HEK293 (cell line): ENCODE data around the gene CCM2L.

Source experiments
- ATF2 ChIP-seq: fragments of 450-650 bp; formaldehyde crosslinking; IDR thresholded peaks from 2 replicates; pipeline ENCODE4 v1.5.1; 2016; ENCODE audit warnings: missing biosample characterization, missing genetic modification characterization, low read depth
- BCL11A ChIP-seq: fragments of 450-650 bp; formaldehyde crosslinking; IDR thresholded peaks from 2 replicates; pipeline ENCODE4 v1.5.1; 2016; ENCODE audit warnings: low read depth, missing biosample characterization, missing genetic modification characterization
- KLF8 ChIP-seq: fragments of 450-650 bp; formaldehyde crosslinking; IDR thresholded peaks from 2 replicates; pipeline ENCODE4 v1.5.1; 2016; ENCODE audit warnings: missing biosample characterization, missing genetic modification characterization
- MYNN ChIP-seq: fragments of 450-650 bp; formaldehyde crosslinking; IDR thresholded peaks from 2 replicates; pipeline ENCODE4 v1.5.1; 2016; ENCODE audit warnings: missing biosample characterization, missing genetic modification characterization, borderline replicate concordance
- PRDM10 ChIP-seq: fragments of 450-650 bp; formaldehyde crosslinking; IDR thresholded peaks from 2 replicates; pipeline ENCODE4 v1.5.1; 2016; ENCODE audit warnings: missing biosample characterization, missing genetic modification characterization
- REST ChIP-seq: fragments of 450-650 bp; formaldehyde crosslinking; IDR thresholded peaks from 2 replicates; pipeline ENCODE4 v1.5.1; 2016; ENCODE audit warnings: missing biosample characterization, missing genetic modification characterization
- SALL2 ChIP-seq: fragments of 450-650 bp; formaldehyde crosslinking; IDR thresholded peaks from 2 replicates; pipeline ENCODE4 v1.5.0; 2017; ENCODE audit warnings: missing biosample characterization, mild to moderate bottlenecking, missing genetic modification characterization, borderline replicate concordance
- TRIM28 ChIP-seq: IDR thresholded peaks from 2 replicates; pipeline ENCODE4 v1.6.1; 2011; ENCODE audit warnings: low read length, control low read depth, borderline replicate concordance
- ZBTB17 ChIP-seq: fragments of 450-650 bp; formaldehyde crosslinking; IDR thresholded peaks from 2 replicates; pipeline ENCODE4 v1.5.1; 2016; ENCODE audit warnings: missing biosample characterization, missing genetic modification characterization
- ZBTB26 ChIP-seq: fragments of 450-650 bp; formaldehyde crosslinking; optimal IDR thresholded peaks from 2 replicates; pipeline ENCODE3; 2016; ENCODE audit warnings: missing biosample characterization, mild to moderate bottlenecking, missing genetic modification characterization
- ZBTB7A ChIP-seq: fragments of 450-650 bp; formaldehyde crosslinking; IDR thresholded peaks from 2 replicates; pipeline ENCODE4 v1.5.1; 2016; ENCODE audit warnings: low read depth, missing biosample characterization, missing genetic modification characterization
- ZFP37 ChIP-seq: fragments of 450-650 bp; formaldehyde crosslinking; IDR thresholded peaks from 2 replicates; pipeline ENCODE4 v1.5.1; 2016; ENCODE audit warnings: missing biosample characterization, missing genetic modification characterization
- ZNF16 ChIP-seq: fragments of 450-650 bp; formaldehyde crosslinking; IDR thresholded peaks from 2 replicates; pipeline ENCODE4 v1.5.1; 2016; ENCODE audit warnings: low read depth, missing biosample characterization, missing genetic modification characterization
- ZNF175 ChIP-seq: fragments of 450-650 bp; formaldehyde crosslinking; IDR thresholded peaks from 2 replicates; pipeline ENCODE4 v1.5.1; 2016; ENCODE audit warnings: missing biosample characterization, missing genetic modification characterization
- ZNF184 ChIP-seq: fragments of 450-650 bp; IDR thresholded peaks from 2 replicates; pipeline ENCODE4 v1.5.1; 2018; ENCODE audit warnings: missing biosample characterization, mild to moderate bottlenecking, missing genetic modification characterization
- ZNF239 ChIP-seq: fragments of 450-650 bp; formaldehyde crosslinking; IDR thresholded peaks from 2 replicates; pipeline ENCODE4 v1.5.1; 2016; ENCODE audit warnings: missing biosample characterization, missing genetic modification characterization
- ZNF24 ChIP-seq: fragments of 450-650 bp; formaldehyde crosslinking; IDR thresholded peaks from 2 replicates; pipeline ENCODE4 v1.5.1; 2016; ENCODE audit warnings: missing biosample characterization, missing genetic modification characterization
- ZNF26 ChIP-seq: fragments of 450-650 bp; formaldehyde crosslinking; IDR thresholded peaks from 2 replicates; pipeline ENCODE4 v1.5.1; 2016; ENCODE audit warnings: missing biosample characterization, missing genetic modification characterization
- ZNF324 ChIP-seq: fragments of 450-650 bp; formaldehyde crosslinking; IDR thresholded peaks from 2 replicates; pipeline ENCODE4 v1.5.1; 2016; ENCODE audit warnings: missing biosample characterization, missing genetic modification characterization
- ZNF394 ChIP-seq: fragments of 450-650 bp; formaldehyde crosslinking; IDR thresholded peaks from 2 replicates; pipeline ENCODE4 v1.5.1; 2016; ENCODE audit warnings: missing biosample characterization, missing genetic modification characterization, mild to moderate bottlenecking, moderate library complexity, borderline replicate concordance
- ZNF513 ChIP-seq: fragments of 450-650 bp; IDR thresholded peaks from 2 replicates; pipeline ENCODE4 v1.5.1; 2018; ENCODE audit warnings: missing biosample characterization, missing genetic modification characterization
- ZNF571 ChIP-seq: fragments of 450-650 bp; formaldehyde crosslinking; IDR thresholded peaks from 2 replicates; pipeline ENCODE4 v1.5.0; 2017; ENCODE audit warnings: missing biosample characterization, missing genetic modification characterization
- ZNF626 ChIP-seq: fragments of 450-650 bp; sonication (Bioruptor Pico); formaldehyde crosslinking; IDR thresholded peaks from 2 replicates; pipeline ENCODE4 v1.5.1; 2018; ENCODE audit warnings: missing biosample characterization, missing genetic modification characterization, inconsistent platforms
- ZNF670 ChIP-seq: fragments of 450-650 bp; formaldehyde crosslinking; IDR thresholded peaks from 2 replicates; pipeline ENCODE4 v1.5.1; 2016; ENCODE audit warnings: missing biosample characterization, missing genetic modification characterization, low read depth
- ZNF747 ChIP-seq: fragments of 450-650 bp; formaldehyde crosslinking; IDR thresholded peaks from 2 replicates; pipeline ENCODE4 v1.5.1; 2016; ENCODE audit warnings: missing biosample characterization, missing genetic modification characterization
- ZNF843 ChIP-seq: fragments of 450-650 bp; formaldehyde crosslinking; IDR thresholded peaks from 2 replicates; pipeline ENCODE4 v1.5.1; 2016; ENCODE audit warnings: missing biosample characterization, missing genetic modification characterization

Gene CCM2L

GRCh38 chr20:31968291-31969126, 41.7 kb upstream of the CCM2L start (continued):
- TF ChIP-seq SALL2 (tag by site-specific recombination) (no peak), REST (tag by site-specific recombination) (peak; percentile 100), ZFP37 (tag by site-specific recombination) (peak; percentile 74; the same call in 1 of the 2 replicates), ZNF26 (no peak), ZNF324 (peak; percentile 74; the same call in 1 of the 2 replicates), ZNF670 (tag by site-specific recombination) (no peak), ATF2 (tag by site-specific recombination) (no peak), ZNF239 (no peak), ZNF513 (tag by site-specific recombination) (no peak), ZNF747 (tag by site-specific recombination) (no peak), MYNN (tag by site-specific recombination) (no peak), TRIM28 (no peak), ZNF184 (tag by site-specific recombination) (no peak), ZNF16 (tag by site-specific recombination) (no peak), BCL11A (tag by site-specific recombination) (peak; percentile 45; the same call in 1 of the 2 replicates), ZNF394 (tag by site-specific recombination) (peak; percentile 15; the same call in 1 of the 2 replicates), KLF8 (tag by site-specific recombination) (no peak), ZNF24 (tag by site-specific recombination) (no peak), ZNF626 (tag by site-specific recombination) (no peak), ZBTB17 (peak; percentile 53), ZNF571 (tag by site-specific recombination) (no peak), ZBTB7A (tag by site-specific recombination) (peak; percentile 61; the same call in 1 of the 2 replicates), ZNF175 (no peak), PRDM10 (tag by site-specific recombination) (no peak), ZBTB26 (peak; percentile 57), ZNF843 (no peak)
